ENCODE results near the gene APBA3.

The APBA3 gene

DNA sequence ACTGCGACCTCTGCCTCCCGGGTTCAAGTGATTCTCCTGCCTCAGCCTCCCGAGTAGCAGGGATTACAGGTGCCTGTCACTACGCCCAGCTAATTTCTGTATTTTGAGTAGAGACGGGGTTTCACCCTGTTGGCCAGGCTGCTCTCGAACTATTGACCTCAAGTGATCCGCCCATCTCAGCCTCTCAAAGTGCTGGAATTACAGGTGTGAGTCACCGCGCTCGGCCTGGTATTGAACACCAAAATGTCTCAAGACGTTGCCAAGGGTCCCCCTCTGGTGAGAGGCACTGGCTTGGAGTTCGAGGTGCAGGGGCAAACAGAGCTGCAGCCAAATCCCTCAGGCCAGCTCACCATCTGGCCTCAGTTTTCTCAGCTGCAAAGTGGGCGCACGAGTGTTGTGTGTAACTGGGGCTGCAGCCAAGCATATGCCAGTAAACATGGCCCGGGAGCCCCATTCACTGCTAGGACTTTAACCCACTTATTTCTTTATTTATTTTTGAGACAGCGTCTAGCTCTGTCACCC lies 45.3 kb downstream of the APBA3 start:
- no peak for DNase-seq (ENCODE audit: low read depth)

DNA sequence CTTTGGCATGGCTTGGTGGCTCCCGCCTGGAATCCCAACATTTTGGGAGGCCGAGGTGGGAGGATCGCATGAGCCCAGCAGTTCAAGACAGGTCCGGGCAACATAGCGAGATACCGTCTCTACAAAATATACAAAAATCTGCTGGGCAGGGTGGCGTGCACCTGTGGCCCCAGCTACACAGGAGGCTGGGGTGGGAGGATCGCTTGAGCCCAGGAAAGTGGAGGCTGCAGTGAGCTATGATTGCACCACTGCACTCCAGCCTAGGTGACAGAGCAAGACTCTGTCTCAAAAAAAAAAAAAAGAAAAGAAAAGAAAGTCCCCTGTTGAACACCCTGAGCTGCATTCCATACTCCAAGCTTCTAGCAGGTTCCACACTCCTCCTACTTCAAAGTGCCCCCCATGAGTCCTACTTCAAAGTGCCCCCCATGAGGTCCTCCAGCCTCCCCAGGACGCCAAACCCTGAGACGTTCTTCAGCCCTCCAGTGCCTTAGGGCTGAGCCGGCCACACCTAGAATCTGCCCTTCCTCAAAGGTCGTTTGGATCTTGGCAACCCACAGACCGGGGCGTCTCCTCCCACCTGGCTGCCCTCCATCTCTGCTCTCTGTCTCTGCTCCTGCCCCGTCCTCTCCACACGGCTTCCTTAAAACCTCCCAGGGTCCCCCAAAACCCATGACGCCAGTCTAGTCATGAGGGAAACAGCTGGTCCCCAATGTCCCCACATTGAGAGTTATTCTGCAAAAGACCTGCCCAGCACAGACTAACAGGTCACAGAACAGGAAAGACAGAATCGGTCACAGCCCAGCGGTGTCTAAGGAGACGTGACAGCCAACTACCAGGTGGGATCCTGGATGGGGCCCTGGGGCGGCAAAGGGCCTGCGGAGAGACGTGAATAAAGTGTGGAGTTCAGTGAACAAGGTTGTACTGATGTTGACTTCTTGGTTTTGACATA lies 48.6 kb downstream of the APBA3 start:
- no peak for DNase-seq (ENCODE audit: low read depth)

DNA sequence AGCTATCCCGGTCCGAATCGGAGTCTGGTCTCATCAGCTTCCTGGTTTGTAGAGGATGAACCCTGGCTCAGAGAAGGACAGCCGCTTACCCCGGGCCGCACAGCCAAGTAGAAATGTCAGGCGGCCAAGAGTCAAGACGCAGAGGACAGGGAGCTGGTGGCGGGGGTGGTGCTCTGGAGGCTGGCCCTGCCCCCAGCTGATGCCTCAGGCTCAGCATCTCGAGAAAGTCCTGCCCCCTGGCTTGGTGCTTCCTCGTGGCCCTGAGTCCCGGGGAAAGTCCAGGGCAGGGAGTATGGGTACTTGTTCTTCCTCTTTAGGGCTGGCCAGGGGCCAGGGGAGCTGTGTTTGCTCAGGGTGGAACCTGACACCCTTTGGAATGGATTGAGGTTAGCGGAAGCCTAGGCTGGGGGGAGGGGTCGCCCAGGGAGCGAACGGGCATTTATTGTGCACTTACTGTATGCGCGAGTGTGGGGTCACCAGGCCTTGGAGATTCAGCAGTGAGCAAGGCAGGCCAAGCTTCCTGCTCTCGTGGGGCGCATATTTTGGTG lies 51.2 kb downstream of the APBA3 start:
- DNase-seq (ENCODE audit: low read depth): no peak

DNA sequence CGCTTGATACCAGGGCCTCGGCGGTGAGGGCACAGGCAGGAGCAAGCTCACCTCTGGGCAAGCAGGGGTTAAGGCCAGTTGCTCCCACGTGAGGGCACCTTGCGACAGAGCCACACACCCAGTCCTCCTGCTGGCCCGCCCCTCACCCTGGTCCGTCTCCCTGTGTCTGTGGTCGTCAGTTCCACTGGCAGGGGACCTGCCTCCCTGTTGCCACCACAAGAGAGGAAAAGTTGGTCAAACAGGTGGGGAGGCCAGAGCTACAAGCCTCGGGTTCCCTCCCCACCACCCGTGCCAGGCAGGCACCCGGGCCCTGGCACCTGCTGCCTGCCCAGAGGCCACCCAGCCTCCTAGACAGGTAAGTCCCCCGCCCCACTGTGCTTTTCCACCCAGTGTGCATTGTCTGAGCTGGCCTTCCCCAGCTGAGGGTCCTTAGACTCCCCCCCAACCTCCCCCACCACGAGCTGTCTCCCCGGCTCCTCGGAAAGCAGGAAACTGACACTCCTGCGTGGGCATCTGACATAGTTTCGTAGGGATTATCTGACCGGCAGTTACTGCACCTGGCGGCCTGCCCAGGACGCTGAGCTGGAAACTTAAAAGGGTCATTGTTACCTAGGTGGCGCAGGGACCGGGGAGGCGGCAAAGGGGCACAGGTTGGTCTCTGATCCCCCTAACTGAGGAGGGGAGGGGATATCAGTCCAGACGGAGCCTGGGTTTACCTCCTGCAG lies 53.1 kb downstream of the APBA3 start, which contains the start of gene TJP3:
Gene TJP3 (plus strand): TSS at position 178 of the 725 bp plus-strand sequence. CDS start 20,049 bp downstream, outside the sequence.
- DNase-seq (ENCODE audit: low read depth): no peak

DNA sequence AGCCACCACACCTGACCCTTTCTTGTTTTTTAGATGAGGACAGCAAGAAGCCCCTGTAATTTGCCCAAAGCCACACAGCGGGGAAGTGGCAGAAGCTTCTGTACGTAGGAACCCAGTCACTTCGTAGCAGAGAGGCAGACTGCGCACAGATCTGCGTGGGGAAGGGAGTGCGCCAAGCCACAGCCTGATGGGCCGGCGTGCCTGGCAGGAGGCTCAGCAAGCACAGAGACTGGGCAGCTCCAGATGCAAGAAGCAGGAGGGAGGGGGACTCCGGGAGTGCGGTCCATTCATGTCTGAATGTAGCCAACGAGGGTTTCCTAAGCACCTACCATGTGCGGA lies 53.7 kb downstream of the APBA3 start:
- DNase-seq (ENCODE audit: low read depth): no peak

DNA sequence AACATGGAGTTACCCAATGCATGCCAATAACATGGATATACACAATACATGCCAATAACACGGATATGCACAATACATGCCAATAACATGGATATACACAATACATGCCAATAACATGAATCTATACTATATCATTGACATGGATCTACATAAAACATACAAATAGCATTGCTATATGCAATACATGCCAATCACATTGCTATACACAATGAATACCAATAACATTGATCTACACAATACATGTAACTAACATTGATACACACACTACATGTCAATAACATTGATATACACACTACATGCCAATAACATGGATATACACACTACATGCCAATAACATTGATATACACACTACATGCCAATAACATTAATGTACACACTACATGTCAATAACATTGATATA lies 60.3 kb downstream of the APBA3 start:
- DNase-seq (ENCODE audit: low read depth): no peak
